Ascending aorta (tissue), 2 donors: ENCODE results near the gene FLYWCH1. TPM values are rescaled to one million over a fixed set of nuclear protein-coding genes. Genes with fewer than 3 reads are reported as not detected.

ENCODE experiments used
- DNase-seq, 2 donors: peaks; one replicate each; pipeline ENCODE4 v3.0.0-alpha.2; 2019; ENCODE audit warnings: low spot score in 2 of 2
- H3K27ac ChIP-seq, 2 donors: fragments of 200-600 bp; sonication (generic); one replicate each; pipeline ENCODE4 v1.5.1; 2016 to 2017; ENCODE audit warnings: mild to moderate bottlenecking in 1 of 2
- H3K27me3 ChIP-seq: fragments of 200-600 bp; sonication (generic); one replicate; pipeline ENCODE4 v1.5.1; 2017
- H3K36me3 ChIP-seq, 2 donors: fragments of 200-600 bp; sonication (generic); one replicate each; pipeline ENCODE4 v1.5.1; 2016
- H3K4me1 ChIP-seq, 2 donors: fragments of 200-600 bp; sonication (generic); one replicate each; pipeline ENCODE4 v1.5.1; 2016 to 2017; ENCODE audit warnings: mild to moderate bottlenecking in 1 of 2
- H3K4me3 ChIP-seq, 2 donors: fragments of 200-600 bp; sonication (generic); one replicate each; pipeline ENCODE4 v1.5.1; 2016 to 2017; ENCODE audit warnings: mild to moderate bottlenecking in 1 of 2
- H3K9me3 ChIP-seq, 2 donors: fragments of 200-600 bp; sonication (generic); one replicate each; pipeline ENCODE4 v1.5.1; 2016
- intact Hi-C: fragments of 100-400 bp; cut with DNase I; formaldehyde crosslinking; loops from one replicate; pipeline ENCODE4 v1.15.1; 2023
- total RNA-seq: library from RNA; depleted of rRNA; stranded (reverse); fragments of >200 nt; gene quantifications from one replicate; pipeline ENCODE4 v1.1.0, GENCODE V29; 2016
- TF ChIP-seq, protein P1 (sequence below), 3 experiments: fragments of 200-600 bp in 2 of 3; fragments of 450-650 bp in 1 of 3; sonication (generic) in 2 of 3; IDR thresholded peaks; one replicate each; pipeline ENCODE4 v1.5.1; 2016 to 2019; ENCODE audit warnings: antibody characterized with exemption in 3 of 3, mild to moderate bottlenecking in 1 of 3, moderate library complexity in 1 of 3

FLYWCH1 gene
- total RNA-seq, 1 donor from 2014 or later = 74.3 TPM

DNA sequence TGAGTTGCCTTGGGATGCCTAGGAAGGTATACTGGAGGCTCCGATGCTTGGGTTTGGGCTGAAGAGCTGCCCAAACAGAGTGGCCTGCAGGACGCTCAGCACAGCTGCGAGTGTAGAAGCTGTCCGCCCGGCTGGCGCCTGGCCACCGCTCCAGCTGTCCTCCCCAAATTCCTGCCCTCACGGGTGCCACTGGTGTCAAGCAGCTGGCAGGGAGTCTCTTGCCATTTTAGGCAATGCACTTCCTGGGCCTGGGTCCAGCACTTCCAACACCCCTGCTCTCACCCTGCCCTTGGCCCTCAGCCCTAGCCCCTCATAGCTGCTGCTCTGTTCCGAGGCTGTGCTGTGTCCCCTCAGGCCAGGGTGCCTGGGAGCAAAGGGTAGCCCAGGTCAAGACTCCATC is 73.7 kb downstream of the FLYWCH1 start:
- H3K27me3 ChIP-seq = no peaks in the 10 kb centered on the region
- no peak for DNase-seq
- intact Hi-C loops = no loop called here
- no peak overlapping the region for H3K27ac ChIP-seq
- H3K36me3 ChIP-seq = no peaks in the 10 kb centered on the region
- TF ChIP-seq, protein P1, sequence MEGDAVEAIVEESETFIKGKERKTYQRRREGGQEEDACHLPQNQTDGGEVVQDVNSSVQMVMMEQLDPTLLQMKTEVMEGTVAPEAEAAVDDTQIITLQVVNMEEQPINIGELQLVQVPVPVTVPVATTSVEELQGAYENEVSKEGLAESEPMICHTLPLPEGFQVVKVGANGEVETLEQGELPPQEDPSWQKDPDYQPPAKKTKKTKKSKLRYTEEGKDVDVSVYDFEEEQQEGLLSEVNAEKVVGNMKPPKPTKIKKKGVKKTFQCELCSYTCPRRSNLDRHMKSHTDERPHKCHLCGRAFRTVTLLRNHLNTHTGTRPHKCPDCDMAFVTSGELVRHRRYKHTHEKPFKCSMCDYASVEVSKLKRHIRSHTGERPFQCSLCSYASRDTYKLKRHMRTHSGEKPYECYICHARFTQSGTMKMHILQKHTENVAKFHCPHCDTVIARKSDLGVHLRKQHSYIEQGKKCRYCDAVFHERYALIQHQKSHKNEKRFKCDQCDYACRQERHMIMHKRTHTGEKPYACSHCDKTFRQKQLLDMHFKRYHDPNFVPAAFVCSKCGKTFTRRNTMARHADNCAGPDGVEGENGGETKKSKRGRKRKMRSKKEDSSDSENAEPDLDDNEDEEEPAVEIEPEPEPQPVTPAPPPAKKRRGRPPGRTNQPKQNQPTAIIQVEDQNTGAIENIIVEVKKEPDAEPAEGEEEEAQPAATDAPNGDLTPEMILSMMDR (IDR thresholded peaks at IDR 0.05) = no peak
- H3K4me1 ChIP-seq = peaks cover 5 to 8% of the 10 kb centered on the region in 2 donors
- no peaks in the 10 kb centered on the region for H3K9me3 ChIP-seq
- H3K4me3 ChIP-seq = no peak overlapping the region

DNA sequence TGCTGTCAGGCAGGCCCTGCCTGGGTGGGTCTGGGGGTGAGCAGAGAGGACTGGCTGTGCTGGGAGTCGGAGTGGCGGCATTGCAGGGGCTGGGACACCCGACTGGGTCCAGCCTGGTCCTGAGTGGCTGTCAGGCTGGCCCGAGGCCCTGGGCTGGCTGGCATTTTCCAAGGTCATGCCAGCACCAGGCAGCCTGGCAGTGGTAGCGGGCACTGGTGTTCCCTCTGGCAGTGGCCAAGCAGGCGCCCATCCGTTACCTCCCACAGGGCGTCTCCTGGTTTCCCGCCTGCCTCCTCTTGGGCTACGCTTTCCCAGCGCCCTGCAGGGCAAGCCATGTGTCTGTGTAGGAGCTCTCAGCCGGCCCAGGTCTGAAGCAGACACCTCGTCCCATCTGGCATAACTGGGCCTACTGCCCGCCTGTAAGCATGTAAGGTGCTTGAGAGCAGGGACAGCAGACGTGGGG is 74.2 kb downstream of the FLYWCH1 start:
- intact Hi-C loops = no loop called here
- H3K4me3 ChIP-seq = no peak overlapping the region
- DNase-seq = no peak
- H3K27ac ChIP-seq = no peak overlapping the region
- no peaks in the 10 kb centered on the region for H3K36me3 ChIP-seq
- H3K4me1 ChIP-seq = peaks cover 5% of the 10 kb centered on the region in 2 donors
- TF ChIP-seq, protein P1 (IDR thresholded peaks at IDR 0.05) = no peak
- H3K9me3 ChIP-seq = no peaks in the 10 kb centered on the region
- no peaks in the 10 kb centered on the region for H3K27me3 ChIP-seq

DNA sequence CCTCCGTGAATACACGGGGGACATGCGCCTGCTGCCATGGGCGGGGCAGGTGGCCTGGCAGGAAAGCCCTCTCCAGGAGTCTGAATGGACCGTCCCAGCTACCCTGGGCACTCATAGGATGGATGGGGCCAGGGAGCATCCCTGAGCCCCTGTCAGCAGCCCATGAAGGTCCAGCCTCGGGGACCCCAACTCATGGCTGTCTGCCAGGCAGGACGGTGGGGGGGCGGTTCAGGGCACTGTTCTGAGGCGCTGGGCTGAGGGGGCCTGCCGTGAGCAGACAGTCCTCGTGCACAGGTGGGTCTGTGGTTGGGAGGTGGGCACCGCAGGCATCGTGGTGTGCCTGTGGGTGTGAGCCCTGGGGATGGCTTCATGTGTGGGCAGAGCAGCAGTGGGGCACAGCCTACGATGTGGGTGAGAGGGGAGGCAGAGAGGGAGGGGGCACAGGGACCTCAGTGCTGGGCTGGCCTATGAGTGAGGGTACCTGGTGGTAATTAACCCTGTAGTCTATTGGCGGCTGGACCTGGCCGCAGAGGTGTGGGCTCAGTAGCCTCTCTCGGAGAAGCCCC is 75.0 kb downstream of the FLYWCH1 start:
- H3K27ac ChIP-seq = no peak overlapping the region
- TF ChIP-seq, protein P1 (IDR thresholded peaks at IDR 0.05) = no peak
- no peak for DNase-seq
- H3K9me3 ChIP-seq = no peaks in the 10 kb centered on the region
- H3K27me3 ChIP-seq = no peaks in the 10 kb centered on the region
- H3K4me3 ChIP-seq = no peak overlapping the region
- H3K36me3 ChIP-seq = no peaks in the 10 kb centered on the region
- H3K4me1 ChIP-seq = peaks cover 3 to 5% of the 10 kb centered on the region in 2 donors
- intact Hi-C loops = no loop called here

DNA sequence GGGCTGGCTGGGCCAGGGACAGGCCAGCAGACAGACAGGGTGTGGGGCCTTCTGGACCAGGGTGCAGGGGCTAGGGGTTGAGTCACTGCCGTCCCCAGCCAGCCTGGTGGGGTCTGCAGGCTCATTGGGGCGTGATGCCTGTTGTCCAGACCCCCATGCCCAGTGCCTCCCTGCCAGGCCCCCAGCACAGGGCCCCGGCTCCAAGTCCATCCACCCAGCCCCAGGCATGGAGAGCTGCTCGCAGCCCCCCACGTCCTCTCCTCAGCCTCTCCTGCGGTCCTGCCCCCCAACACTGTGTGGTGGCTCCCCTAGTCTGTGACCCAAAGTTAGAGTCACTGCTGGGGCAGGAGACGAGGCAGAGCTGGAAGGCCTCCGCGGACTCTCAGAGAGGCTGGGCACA is 75.6 kb downstream of the FLYWCH1 start:
- Histone ChIP-seq H3K4me1 (peaks cover 3 to 5% of the 10 kb centered on the region in 2 donors), H3K9me3 (no peaks in the 10 kb centered on the region), H3K27ac (no peak overlapping the region), H3K4me3 (no peak overlapping the region), H3K27me3 (no peaks in the 10 kb centered on the region), H3K36me3 (no peaks in the 10 kb centered on the region)
- intact Hi-C loops = no loop called here
- no peak for DNase-seq
- TF ChIP-seq, protein P1 (IDR thresholded peaks at IDR 0.05) = no peak

DNA sequence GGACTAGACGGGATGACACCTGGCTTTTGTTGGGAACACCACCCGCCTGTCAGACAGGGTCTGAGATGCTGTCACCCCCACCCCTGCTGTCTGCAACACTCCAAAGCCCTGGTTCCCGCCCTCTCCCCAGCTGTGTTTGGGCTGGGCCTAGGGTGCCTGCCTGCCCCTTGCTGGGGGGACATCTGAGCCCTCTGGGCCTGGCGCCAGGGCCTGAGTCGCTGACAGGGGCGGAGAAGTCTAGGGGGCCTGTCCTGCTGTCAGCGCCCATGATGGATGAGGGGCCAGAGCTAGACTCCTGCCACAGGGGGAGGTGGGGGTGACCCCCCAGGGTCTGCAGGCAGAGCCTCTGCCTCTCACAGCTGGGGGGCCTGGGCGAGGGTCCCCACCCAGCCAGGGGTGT is 76.1 kb downstream of the FLYWCH1 start:
- Histone ChIP-seq H3K27ac (no peak overlapping the region), H3K4me3 (no peak overlapping the region), H3K27me3 (no peaks in the 10 kb centered on the region), H3K36me3 (no peaks in the 10 kb centered on the region), H3K9me3 (no peaks in the 10 kb centered on the region), H3K4me1 (peaks cover 3 to 5% of the 10 kb centered on the region in 2 donors)
- DNase-seq = no peak
- TF ChIP-seq, protein P1 (IDR thresholded peaks at IDR 0.05) = no peak
- intact Hi-C loops = no loop called here
